PC-3 (cell line): ENCODE results near the gene EHBP1. TPM values are rescaled to one million over a fixed set of nuclear protein-coding genes. Genes with fewer than 3 reads are reported as not detected.

ENCODE experiments used
- ATAC-seq: fragments of 200-7000 bp; cut with Tn5 transposase; 2 replicates; pipeline ENCODE4 v1.9.1; 2020; ENCODE audit warnings: mild to moderate bottlenecking, moderate library complexity
- BruUV-seq: library from RNA; stranded (reverse); fragments of 400-500 nt; replicated peaks from 2 replicates; lab custom pipeline; 2021; lab: Mats Ljungman, UMichigan
- CTCF ChIA-PET: fragments of 300-600 bp; sonication (Branson Sonifier 250); formaldehyde crosslinking; loops from one replicate; lab custom pipeline; 2022; ENCODE audit warnings: antibody characterized with exemption; lab: Charles Lee
- POLR2A ChIA-PET: fragments of 300-600 bp; sonication (Branson Sonifier 250); formaldehyde crosslinking; loops from one replicate; lab custom pipeline; 2022; ENCODE audit warnings: antibody characterized with exemption; ENCODE audit not compliant: unreplicated experiment; lab: Charles Lee
- DNase-seq: peaks from one replicate; pipeline ENCODE4 v3.0.0-alpha.2; 2015
- H2AFZ ChIP-seq: fragments of 300-600 bp; sonication (generic); 2 replicates; pipeline ENCODE4 v1.6.0; 2016; ENCODE audit warnings: antibody characterized with exemption, low read length
- H3F3A ChIP-seq: fragments of 300-600 bp; sonication (generic); one replicate; pipeline ENCODE4 v1.6.0; 2017; ENCODE audit warnings: antibody characterized with exemption, low read length, control low read depth, mild to moderate bottlenecking; ENCODE audit not compliant: unreplicated experiment
- H3K27ac ChIP-seq: fragments of 300-600 bp; sonication (generic); 2 replicates; pipeline ENCODE4 v1.5.1; 2016; ENCODE audit warnings: mild to moderate bottlenecking, low read length
- H3K27me3 ChIP-seq: fragments of 300-600 bp; sonication (generic); 2 replicates; pipeline ENCODE4 v1.6.1; 2016; ENCODE audit warnings: low read length, mixed read lengths
- H3K36me3 ChIP-seq: fragments of 300-600 bp; sonication (generic); 2 replicates; pipeline ENCODE4 v1.6.1; 2016; ENCODE audit warnings: low read depth, mixed run types, low read length, mixed read lengths
- H3K4me1 ChIP-seq: fragments of 300-600 bp; sonication (generic); 2 replicates; pipeline ENCODE4 v1.5.1; 2016; ENCODE audit warnings: low read length; ENCODE audit not compliant: insufficient read depth
- H3K4me2 ChIP-seq: fragments of 300-600 bp; sonication (generic); 2 replicates; pipeline ENCODE4 v1.6.0; 2016; ENCODE audit warnings: low read length
- H3K4me3 ChIP-seq: fragments of 300-600 bp; sonication (generic); 2 replicates; pipeline ENCODE4 v1.5.1; 2016; ENCODE audit warnings: mild to moderate bottlenecking, low read length, mixed read lengths
- H3K79me2 ChIP-seq: fragments of 300-600 bp; sonication (generic); 2 replicates; pipeline ENCODE4 v1.6.1; 2017; ENCODE audit warnings: low read length, mixed read lengths
- H3K9ac ChIP-seq: fragments of 300-600 bp; sonication (generic); 2 replicates; pipeline ENCODE4 v1.6.0; 2016; ENCODE audit warnings: mild to moderate bottlenecking, low read length
- H3K9me2 ChIP-seq: fragments of 300-600 bp; sonication (generic); replicated peaks from 2 replicates; pipeline ENCODE4 v1.6.1; 2016; ENCODE audit warnings: mixed run types, low read length, mixed read lengths
- H3K9me3 ChIP-seq: fragments of 300-600 bp; sonication (generic); 2 replicates; pipeline ENCODE4 v1.6.1; 2016; ENCODE audit warnings: low read length, mixed read lengths
- H4K20me1 ChIP-seq: fragments of 300-600 bp; sonication (generic); 2 replicates; pipeline ENCODE4 v1.6.1; 2016; ENCODE audit warnings: low read length, mixed read lengths
- EZH2 ChIP-seq: fragments of 300-600 bp; sonication (generic); IDR thresholded peaks from one replicate; pipeline ENCODE4 v1.6.1; 2017; ENCODE audit warnings: antibody characterized with exemption, mild to moderate bottlenecking, low read length; ENCODE audit not compliant: unreplicated experiment
- EZH2phosphoT487 ChIP-seq: fragments of 300-600 bp; sonication (generic); IDR thresholded peaks from 2 replicates; pipeline ENCODE4 v1.6.1; 2018; ENCODE audit warnings: mild to moderate bottlenecking, antibody characterized with exemption, low read length, borderline replicate concordance
- intact Hi-C: fragments of 100-400 bp; cut with micrococcal nuclease; formaldehyde crosslinking; loops from 2 replicates; pipeline ENCODE4 v1.9.0; 2023
- total RNA-seq: library from RNA; depleted of rRNA; stranded (reverse); fragments of >200 nt; gene quantifications from 2 replicates; pipeline ENCODE4 v1.2.3, GENCODE V29; 2014
- TF ChIP-seq, protein P1 (sequence below): fragments of 300-600 bp; sonication (generic); conservative IDR thresholded peaks from 2 replicates; pipeline ENCODE4 v1.5.1; 2017; ENCODE audit warnings: antibody characterized with exemption, low read depth, mild to moderate bottlenecking, low read length

The EHBP1 gene
- total RNA-seq, 1 experiment from 2014 or later = 25.7 TPM

DNA sequence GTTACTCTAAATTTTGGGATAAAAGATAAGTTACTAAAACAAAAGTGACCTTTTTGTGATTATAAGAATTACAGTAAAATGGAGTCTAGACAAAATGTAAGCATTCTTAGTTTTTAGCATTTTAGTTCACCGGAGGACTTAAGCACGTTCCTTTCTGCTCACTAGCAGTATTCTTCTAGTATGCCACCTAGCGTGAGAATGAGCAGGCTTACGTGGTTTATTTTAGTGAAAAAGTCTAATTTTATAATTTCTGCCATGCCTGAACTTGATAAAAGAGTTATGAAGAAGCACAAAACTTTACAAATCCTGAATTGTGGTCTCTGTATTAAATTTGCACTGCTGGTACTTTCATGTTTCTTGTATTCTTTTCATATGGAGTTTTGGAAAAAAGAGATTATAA, 332.5 kb downstream of the EHBP1 start:
- Histone ChIP-seq H3K79me2 (no peaks in the 10 kb centered on the region), H3K9me2 (no peaks in the 10 kb centered on the region), H3K9ac (no peak overlapping the region), H3K36me3 (no peaks in the 10 kb centered on the region), H3K4me3 (no peak overlapping the region), H3K27ac (no peak overlapping the region), H3K4me1 (peaks cover 10% of the 10 kb centered on the region), H3K27me3 (no peaks in the 10 kb centered on the region), H4K20me1 (no peaks in the 10 kb centered on the region), H3K4me2 (no peak overlapping the region), H3F3A (no peaks in the 10 kb centered on the region), H3K9me3 (no peaks in the 10 kb centered on the region), H2AFZ (no peak overlapping the region)
- intact Hi-C loops = no loop called here
- DNase-seq (no peak), ATAC-seq (no peak)
- CTCF ChIA-PET = no interaction called here
- BruUV-seq = no TSS peak
- TF ChIP-seq, protein P1, sequence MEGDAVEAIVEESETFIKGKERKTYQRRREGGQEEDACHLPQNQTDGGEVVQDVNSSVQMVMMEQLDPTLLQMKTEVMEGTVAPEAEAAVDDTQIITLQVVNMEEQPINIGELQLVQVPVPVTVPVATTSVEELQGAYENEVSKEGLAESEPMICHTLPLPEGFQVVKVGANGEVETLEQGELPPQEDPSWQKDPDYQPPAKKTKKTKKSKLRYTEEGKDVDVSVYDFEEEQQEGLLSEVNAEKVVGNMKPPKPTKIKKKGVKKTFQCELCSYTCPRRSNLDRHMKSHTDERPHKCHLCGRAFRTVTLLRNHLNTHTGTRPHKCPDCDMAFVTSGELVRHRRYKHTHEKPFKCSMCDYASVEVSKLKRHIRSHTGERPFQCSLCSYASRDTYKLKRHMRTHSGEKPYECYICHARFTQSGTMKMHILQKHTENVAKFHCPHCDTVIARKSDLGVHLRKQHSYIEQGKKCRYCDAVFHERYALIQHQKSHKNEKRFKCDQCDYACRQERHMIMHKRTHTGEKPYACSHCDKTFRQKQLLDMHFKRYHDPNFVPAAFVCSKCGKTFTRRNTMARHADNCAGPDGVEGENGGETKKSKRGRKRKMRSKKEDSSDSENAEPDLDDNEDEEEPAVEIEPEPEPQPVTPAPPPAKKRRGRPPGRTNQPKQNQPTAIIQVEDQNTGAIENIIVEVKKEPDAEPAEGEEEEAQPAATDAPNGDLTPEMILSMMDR = no peak
- TF ChIP-seq EZH2phosphoT487 (no peak), EZH2 (no peak)
- POLR2A ChIA-PET = no interaction called here

DNA sequence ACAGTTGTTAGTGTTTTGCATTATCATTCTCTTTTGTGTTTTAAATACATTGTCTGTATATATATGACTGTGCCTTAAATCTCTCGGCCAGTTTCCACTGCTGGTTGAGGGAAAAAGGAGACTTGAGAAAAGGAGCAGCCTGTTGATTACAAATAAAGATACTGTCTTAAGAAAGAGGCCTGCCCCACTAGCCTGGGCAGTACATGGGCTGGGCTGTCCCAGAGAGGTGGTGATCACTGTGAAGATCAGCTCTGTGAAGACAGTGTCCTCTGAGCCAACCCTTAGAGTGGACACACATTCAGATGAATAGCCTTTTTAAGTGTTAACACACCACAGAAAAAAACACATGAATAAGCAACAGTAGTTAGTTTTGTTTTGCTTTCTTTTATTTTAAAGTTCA, 335.1 kb downstream of the EHBP1 start:
- Histone ChIP-seq H3K9me2 (no peaks in the 10 kb centered on the region), H3K36me3 (no peaks in the 10 kb centered on the region), H3K79me2 (no peaks in the 10 kb centered on the region), H3K9ac (no peak overlapping the region), H3K4me1 (no peaks in the 10 kb centered on the region), H3K27ac (no peak overlapping the region), H4K20me1 (no peaks in the 10 kb centered on the region), H3K9me3 (no peaks in the 10 kb centered on the region), H3K4me2 (no peak overlapping the region), H3K4me3 (no peak overlapping the region), H3F3A (no peaks in the 10 kb centered on the region), H3K27me3 (no peaks in the 10 kb centered on the region), H2AFZ (no peak overlapping the region)
- no peak for ATAC-seq
- TF ChIP-seq, protein P1 = no peak
- no peak for TF ChIP-seq EZH2
- no peak for TF ChIP-seq EZH2phosphoT487
- BruUV-seq = no TSS peak
- intact Hi-C loops = no loop called here
- ChIA-PET POLR2A (no interaction called here), CTCF (no interaction called here)
- no peak for DNase-seq

DNA sequence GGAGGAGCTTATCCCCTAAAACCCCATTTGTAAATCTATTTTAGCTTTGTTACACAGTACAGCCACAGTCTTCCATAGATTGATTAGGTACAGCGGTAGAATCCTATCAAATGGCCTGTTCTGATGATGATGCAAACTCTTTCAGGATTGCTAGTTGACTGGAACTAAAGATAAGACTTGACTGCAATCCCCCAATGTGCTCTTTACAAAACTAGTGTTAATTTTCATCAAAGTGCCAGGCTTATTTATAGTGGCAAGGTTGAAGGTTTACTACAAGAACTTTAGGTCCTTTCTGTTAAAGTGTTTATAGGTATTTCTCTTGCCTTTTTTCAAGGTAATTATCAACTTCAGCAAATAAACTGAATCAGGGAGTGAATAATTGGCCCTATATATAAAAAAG, 336.1 kb downstream of the EHBP1 start:
- no peaks in the 10 kb centered on the region for H3K9me3 ChIP-seq
- H3F3A ChIP-seq = no peaks in the 10 kb centered on the region
- H3K9ac ChIP-seq = no peak overlapping the region
- intact Hi-C loops = no loop called here
- no TSS peak for BruUV-seq
- no peaks in the 10 kb centered on the region for H3K27me3 ChIP-seq
- H3K4me3 ChIP-seq = no peak overlapping the region
- no peaks in the 10 kb centered on the region for H3K9me2 ChIP-seq
- no peaks in the 10 kb centered on the region for H4K20me1 ChIP-seq
- POLR2A ChIA-PET = no interaction called here
- TF ChIP-seq EZH2phosphoT487 (no peak), EZH2 (no peak)
- TF ChIP-seq, protein P1 = no peak
- DNase-seq = no peak
- H3K79me2 ChIP-seq = no peaks in the 10 kb centered on the region
- H3K36me3 ChIP-seq = no peaks in the 10 kb centered on the region
- H2AFZ ChIP-seq = no peak overlapping the region
- ATAC-seq = no peak
- CTCF ChIA-PET = no interaction called here
- no peak overlapping the region for H3K4me2 ChIP-seq
- no peak overlapping the region for H3K27ac ChIP-seq
- no peaks in the 10 kb centered on the region for H3K4me1 ChIP-seq
